OCI-LY1 (cell line): ENCODE results near the gene KLHL5.

Experiments
- H2AFZ ChIP-seq: fragments of 200-600 bp; sonication (generic), shearing (Covaris generic); 2 replicates; pipeline ENCODE4 v1.6.0; 2014; ENCODE audit warnings: antibody characterized with exemption, mild to moderate bottlenecking, low read length
- H3F3A ChIP-seq: fragments of 200-600 bp; sonication (generic), shearing (Covaris generic); 2 replicates; pipeline ENCODE4 v1.6.0; 2014; ENCODE audit warnings: mild to moderate bottlenecking, antibody characterized with exemption, low read length, moderate library complexity; ENCODE audit not compliant: insufficient read depth
- H3K27ac ChIP-seq: fragments of 200-600 bp; sonication (generic); 2 replicates; pipeline ENCODE4 v1.5.1; 2014; ENCODE audit warnings: low read length, mixed run types, mild to moderate bottlenecking, low read depth; ENCODE audit not compliant: poor library complexity, severe bottlenecking
- H3K27me3 ChIP-seq: fragments of 200-600 bp; sonication (generic); 2 replicates; pipeline ENCODE4 v1.6.0; 2014; ENCODE audit warnings: antibody characterized with exemption, mild to moderate bottlenecking, low read length, moderate library complexity; ENCODE audit not compliant: insufficient read depth
- H3K36me3 ChIP-seq: fragments of 200-600 bp; sonication (generic); 2 replicates; pipeline ENCODE4 v1.6.1; 2014; ENCODE audit warnings: mild to moderate bottlenecking, antibody characterized with exemption, low read length, moderate library complexity, mixed read lengths; ENCODE audit not compliant: insufficient read depth
- H3K4me1 ChIP-seq: fragments of 200-600 bp; sonication (generic); 2 replicates; pipeline ENCODE4 v1.5.1; 2014; ENCODE audit warnings: mild to moderate bottlenecking, low read length, moderate library complexity; ENCODE audit not compliant: insufficient read depth, severe bottlenecking
- H3K4me2 ChIP-seq: fragments of 200-600 bp; sonication (generic), shearing (Covaris generic); 2 replicates; pipeline ENCODE4 v1.6.1; 2014; ENCODE audit warnings: low read length
- H3K4me3 ChIP-seq: fragments of 200-600 bp; sonication (generic); 2 replicates; pipeline ENCODE4 v1.5.1; 2014; ENCODE audit warnings: low read length, low read depth, mild to moderate bottlenecking, mixed read lengths; ENCODE audit not compliant: poor library complexity, severe bottlenecking
- H3K79me2 ChIP-seq: fragments of 200-600 bp; shearing (Covaris generic); 2 replicates; pipeline ENCODE4 v1.6.1; 2016; ENCODE audit warnings: mixed run types, low read length, mixed read lengths; ENCODE audit not compliant: insufficient read depth
- H3K9ac ChIP-seq: fragments of 200-600 bp; sonication (generic), shearing (Covaris generic); 2 replicates; pipeline ENCODE4 v1.6.1; 2014; ENCODE audit warnings: mild to moderate bottlenecking, low read length, mixed read lengths
- H3K9me2 ChIP-seq: fragments of 200-600 bp; sonication (generic), shearing (Covaris generic); 2 replicates; pipeline ENCODE4 v1.6.1; 2014; ENCODE audit warnings: low read depth, mild to moderate bottlenecking, low read length, mixed read lengths
- H3K9me3 ChIP-seq: fragments of 200-600 bp; shearing (Covaris generic); 2 replicates; pipeline ENCODE4 v1.6.1; 2014; ENCODE audit warnings: low read length, mixed read lengths
- H4K20me1 ChIP-seq: fragments of 200-600 bp; sonication (generic), shearing (Covaris generic); 2 replicates; pipeline ENCODE4 v1.6.0; 2016; ENCODE audit warnings: mild to moderate bottlenecking, low read length; ENCODE audit not compliant: insufficient read depth
- EZH2 ChIP-seq: fragments of 200-600 bp; sonication (generic), shearing (Covaris generic); IDR thresholded peaks from 2 replicates; pipeline ENCODE4 v1.8.0; 2017; ENCODE audit warnings: borderline replicate concordance, mixed run types, mild to moderate bottlenecking, antibody characterized with exemption, low read length, moderate library complexity, mixed read lengths
- TF ChIP-seq, protein P1 (sequence below): fragments of 200-600 bp; sonication (generic), shearing (Covaris generic); IDR thresholded peaks from 2 replicates; pipeline ENCODE4 v1.5.1; 2017; ENCODE audit warnings: mild to moderate bottlenecking, antibody characterized with exemption, low read length, moderate library complexity, mixed read lengths

Gene KLHL5

DNA sequence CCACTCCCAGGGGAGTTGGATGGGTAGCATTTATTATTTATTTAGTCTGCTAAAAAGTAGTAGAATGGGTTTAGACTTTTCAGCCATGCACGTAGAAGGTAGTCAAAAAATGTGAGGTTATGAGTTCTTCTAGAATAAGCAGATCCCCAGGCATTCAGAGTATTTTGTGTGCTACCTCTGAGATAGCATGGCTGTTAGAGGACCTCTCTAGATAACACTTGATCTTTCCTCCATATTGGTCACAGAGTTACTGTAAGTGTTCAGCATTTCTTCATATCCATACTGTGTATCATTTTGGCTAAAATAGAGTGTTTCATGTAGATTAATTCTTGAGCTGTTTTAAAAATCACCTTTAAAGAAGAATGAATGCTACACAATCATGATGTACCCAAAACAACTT lies 58.4 kb downstream of the KLHL5 start:
- Histone ChIP-seq H3F3A (no peaks in the 10 kb centered on the region), H2AFZ (no peak overlapping the region), H4K20me1 (no peaks in the 10 kb centered on the region), H3K4me3 (no peak overlapping the region), H3K27me3 (no peaks in the 10 kb centered on the region), H3K4me2 (no peak overlapping the region), H3K9me2 (no peaks in the 10 kb centered on the region), H3K36me3 (peaks cover 59% of the 10 kb centered on the region), H3K9me3 (peaks cover 9% of the 10 kb centered on the region), H3K27ac (no peak overlapping the region), H3K79me2 (no peaks in the 10 kb centered on the region), H3K9ac (no peak overlapping the region), H3K4me1 (peaks cover 14% of the 10 kb centered on the region)
- TF ChIP-seq, protein P1, sequence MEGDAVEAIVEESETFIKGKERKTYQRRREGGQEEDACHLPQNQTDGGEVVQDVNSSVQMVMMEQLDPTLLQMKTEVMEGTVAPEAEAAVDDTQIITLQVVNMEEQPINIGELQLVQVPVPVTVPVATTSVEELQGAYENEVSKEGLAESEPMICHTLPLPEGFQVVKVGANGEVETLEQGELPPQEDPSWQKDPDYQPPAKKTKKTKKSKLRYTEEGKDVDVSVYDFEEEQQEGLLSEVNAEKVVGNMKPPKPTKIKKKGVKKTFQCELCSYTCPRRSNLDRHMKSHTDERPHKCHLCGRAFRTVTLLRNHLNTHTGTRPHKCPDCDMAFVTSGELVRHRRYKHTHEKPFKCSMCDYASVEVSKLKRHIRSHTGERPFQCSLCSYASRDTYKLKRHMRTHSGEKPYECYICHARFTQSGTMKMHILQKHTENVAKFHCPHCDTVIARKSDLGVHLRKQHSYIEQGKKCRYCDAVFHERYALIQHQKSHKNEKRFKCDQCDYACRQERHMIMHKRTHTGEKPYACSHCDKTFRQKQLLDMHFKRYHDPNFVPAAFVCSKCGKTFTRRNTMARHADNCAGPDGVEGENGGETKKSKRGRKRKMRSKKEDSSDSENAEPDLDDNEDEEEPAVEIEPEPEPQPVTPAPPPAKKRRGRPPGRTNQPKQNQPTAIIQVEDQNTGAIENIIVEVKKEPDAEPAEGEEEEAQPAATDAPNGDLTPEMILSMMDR: no peak
- no peak for TF ChIP-seq EZH2

DNA sequence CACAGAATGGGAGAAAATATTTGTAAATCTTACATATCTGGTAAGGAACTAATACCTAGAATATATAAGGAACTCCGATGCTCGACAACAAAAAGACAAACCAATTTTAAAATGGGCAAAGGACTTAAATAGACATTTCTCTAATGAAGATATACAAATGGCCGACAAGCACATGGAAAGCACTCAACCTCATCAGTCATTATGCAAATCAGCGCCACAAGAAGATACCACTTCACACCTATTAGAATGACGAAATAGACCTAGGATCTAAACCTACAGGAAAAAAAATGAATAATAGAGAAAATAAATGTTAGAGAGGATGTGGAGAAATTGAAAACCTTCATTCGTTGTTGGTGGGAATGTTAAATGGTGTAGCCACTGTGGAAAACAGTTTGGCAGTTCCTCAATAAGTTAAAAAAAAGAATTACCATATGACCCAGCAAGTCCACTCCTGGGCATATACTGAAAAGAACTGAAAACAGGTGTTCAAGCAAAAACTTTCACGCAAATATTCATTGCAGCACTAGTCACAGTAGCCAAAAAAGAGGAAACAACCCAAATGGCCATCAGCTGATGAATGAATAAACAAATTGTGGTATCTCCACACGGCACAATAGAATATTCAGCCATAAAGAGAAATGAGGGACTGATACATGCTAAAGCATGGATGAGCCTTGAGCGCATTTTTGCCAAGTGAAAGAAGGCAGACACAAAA lies 63.0 kb downstream of the KLHL5 start:
- Histone ChIP-seq H3K4me3 (no peak overlapping the region), H3K36me3 (peaks cover 39% of the 10 kb centered on the region), H3K27me3 (no peaks in the 10 kb centered on the region), H3K9me2 (no peaks in the 10 kb centered on the region), H2AFZ (no peak overlapping the region), H3F3A (no peaks in the 10 kb centered on the region), H3K4me1 (peaks cover 14% of the 10 kb centered on the region), H3K27ac (peak overlapping the region; percentile 40), H4K20me1 (no peaks in the 10 kb centered on the region), H3K9ac (no peak overlapping the region), H3K79me2 (no peaks in the 10 kb centered on the region), H3K9me3 (peaks cover 14% of the 10 kb centered on the region), H3K4me2 (no peak overlapping the region)
- TF ChIP-seq, protein P1: no peak
- TF ChIP-seq EZH2: no peak

DNA sequence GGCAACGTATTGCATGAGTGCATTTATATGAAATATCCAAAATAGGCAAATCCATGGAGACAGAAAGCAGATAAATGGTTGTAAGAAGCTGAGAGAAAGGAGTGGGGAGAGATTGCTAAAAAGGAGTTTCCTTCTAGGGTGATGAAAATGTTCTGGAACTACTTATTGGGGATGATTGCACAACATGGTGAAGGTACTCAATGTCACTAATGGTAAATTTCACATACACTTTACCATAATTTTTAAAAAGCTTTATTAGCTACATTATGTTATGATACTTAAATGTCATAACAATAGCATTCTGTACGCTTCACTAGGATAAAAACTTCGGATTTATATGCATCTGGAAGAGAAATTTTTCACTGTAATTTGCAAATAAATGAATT lies 63.6 kb downstream of the KLHL5 start:
- peaks cover 14% of the 10 kb centered on the region for H3K4me1 ChIP-seq
- no peak overlapping the region for H3K4me2 ChIP-seq
- H3K4me3 ChIP-seq: no peak overlapping the region
- no peak overlapping the region for H3K9ac ChIP-seq
- H3K9me2 ChIP-seq: no peaks in the 10 kb centered on the region
- no peaks in the 10 kb centered on the region for H4K20me1 ChIP-seq
- H3K9me3 ChIP-seq: peaks cover 14% of the 10 kb centered on the region
- peak overlapping the region; percentile 40 for H3K27ac ChIP-seq
- TF ChIP-seq, protein P1: no peak
- no peak for TF ChIP-seq EZH2
- no peaks in the 10 kb centered on the region for H3K79me2 ChIP-seq
- peaks cover 34% of the 10 kb centered on the region for H3K36me3 ChIP-seq
- no peaks in the 10 kb centered on the region for H3F3A ChIP-seq
- no peak overlapping the region for H2AFZ ChIP-seq
- H3K27me3 ChIP-seq: no peaks in the 10 kb centered on the region
